Activated naive CD4-positive, alpha-beta T cell treated with anti-CD3 and anti-CD28 coated beads for 36 hours (primary cell): ENCODE measurements around the gene AWAT2. TPM values are rescaled to one million over a fixed set of nuclear protein-coding genes. Genes with fewer than 3 reads are reported as not detected.
"Not testable (repeated sequence)": the region's sequence is repeated elsewhere in the genome, so short reads cannot be mapped to it uniquely, and the experiment has no call there.

Experiments used
- CTCF ChIA-PET: fragments of 350-600 bp; sonication (Branson Sonifier 250); formaldehyde crosslinking; loops from one replicate; lab custom pipeline; 2021; ENCODE audit warnings: antibody characterized with exemption; lab: Charles Lee
- DNase-seq: peaks from one replicate; pipeline ENCODE4 v3.0.0-alpha.2; 2020
- H3K27ac Mint-ChIP-seq: one replicate; pipeline ENCODE4 v1.8.0; 2021; ENCODE audit warnings: mild to moderate bottlenecking, mixed read lengths
- H3K27me3 Mint-ChIP-seq: one replicate; pipeline ENCODE4 v1.8.0; 2021; ENCODE audit warnings: low read depth, mixed read lengths
- H3K36me3 Mint-ChIP-seq: one replicate; pipeline ENCODE4 v1.8.0; 2021; ENCODE audit warnings: low read depth, mixed read lengths
- H3K4me1 Mint-ChIP-seq: one replicate; pipeline ENCODE4 v1.8.0; 2021; ENCODE audit warnings: low read depth, mixed read lengths
- H3K4me3 Mint-ChIP-seq: one replicate; pipeline ENCODE4 v1.8.0; 2021; ENCODE audit warnings: mild to moderate bottlenecking, moderate library complexity, mixed read lengths
- H3K9me3 Mint-ChIP-seq: one replicate; pipeline ENCODE4 v1.8.0; 2021; ENCODE audit warnings: mixed read lengths
- intact Hi-C: fragments of 100-400 bp; cut with micrococcal nuclease; formaldehyde crosslinking; loops from one replicate; pipeline ENCODE4 v1.15.1; 2023
- total RNA-seq, 2 experiments: library from RNA; stranded (reverse); gene quantifications; one replicate each; pipeline ENCODE4 v1.2.3, GENCODE V29; 2021

Gene AWAT2
- total RNA-seq, 2 experiments from 2014 or later = not detected

- H3K4me1 Mint-ChIP-seq = peaks cover 28% of the 10 kb centered on the region
- H3K9me3 Mint-ChIP-seq = peaks cover 3% of the 10 kb centered on the region
- CTCF ChIA-PET = no interaction called here
- intact Hi-C loops = no loop called here
- no peak for DNase-seq
- no peak overlapping the region for H3K27ac Mint-ChIP-seq
- H3K4me3 Mint-ChIP-seq = no peak overlapping the region
- no peaks in the 10 kb centered on the region for H3K36me3 Mint-ChIP-seq
- H3K27me3 Mint-ChIP-seq = no peaks in the 10 kb centered on the region
These were observed 36.0 kb downstream of the AWAT2 start for GRCh38 chrX:70013466-70014381.

- H3K4me1 Mint-ChIP-seq = peaks cover 26% of the 10 kb centered on the region
- CTCF ChIA-PET = no interaction called here
- peaks cover 3% of the 10 kb centered on the region for H3K9me3 Mint-ChIP-seq
- H3K27me3 Mint-ChIP-seq = no peaks in the 10 kb centered on the region
- H3K27ac Mint-ChIP-seq = no peak overlapping the region
- no peaks in the 10 kb centered on the region for H3K36me3 Mint-ChIP-seq
- intact Hi-C loops = no loop called here
- no peak overlapping the region for H3K4me3 Mint-ChIP-seq
- no peak for DNase-seq
These were observed 37.0 kb downstream of the AWAT2 start for GRCh38 chrX:70012756-70013155.

DNA sequence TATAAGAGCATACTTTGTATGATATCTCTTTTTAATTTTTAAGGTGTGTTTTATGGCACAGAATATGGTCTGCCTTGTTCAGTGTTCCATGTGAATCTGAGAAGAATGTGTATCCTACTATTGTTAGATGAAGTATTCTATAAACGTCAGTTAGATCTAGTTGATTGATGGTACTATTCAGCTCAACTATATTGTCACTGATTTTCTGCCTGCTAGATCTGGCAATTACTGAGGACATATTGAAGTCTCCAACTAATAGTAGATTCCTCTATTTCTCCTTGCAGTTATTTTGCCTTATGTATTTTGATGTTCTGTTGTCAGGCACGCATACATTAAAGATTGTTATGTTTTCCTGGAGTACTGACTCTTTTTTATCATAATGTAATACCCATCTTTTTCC is 39.8 kb downstream of the AWAT2 start:
- H3K36me3 Mint-ChIP-seq = no peaks in the 10 kb centered on the region
- no peak overlapping the region for H3K27ac Mint-ChIP-seq
- no peak for DNase-seq
- H3K9me3 Mint-ChIP-seq = peaks cover 5% of the 10 kb centered on the region
- CTCF ChIA-PET = no interaction called here
- no peaks in the 10 kb centered on the region for H3K27me3 Mint-ChIP-seq
- intact Hi-C loops = no loop called here
- no peak overlapping the region for H3K4me3 Mint-ChIP-seq
- H3K4me1 Mint-ChIP-seq = peaks cover 5% of the 10 kb centered on the region

GRCh38 chrX:70009049-70009448 is 40.7 kb downstream of the AWAT2 start:
- H3K36me3 Mint-ChIP-seq = no peaks in the 10 kb centered on the region
- H3K27ac Mint-ChIP-seq = no peak overlapping the region
- DNase-seq = no peak
- intact Hi-C loops = no loop called here
- CTCF ChIA-PET = no interaction called here
- peaks cover 2% of the 10 kb centered on the region for H3K4me1 Mint-ChIP-seq
- peaks cover 5% of the 10 kb centered on the region for H3K9me3 Mint-ChIP-seq
- H3K27me3 Mint-ChIP-seq = no peaks in the 10 kb centered on the region
- H3K4me3 Mint-ChIP-seq = no peak overlapping the region

GRCh38 chrX:70007946-70008345 is 41.8 kb downstream of the AWAT2 start:
- no peaks in the 10 kb centered on the region for H3K36me3 Mint-ChIP-seq
- intact Hi-C loops = no loop called here
- peaks cover 5% of the 10 kb centered on the region for H3K9me3 Mint-ChIP-seq
- no peak for DNase-seq
- H3K4me1 Mint-ChIP-seq = no peaks in the 10 kb centered on the region
- H3K27me3 Mint-ChIP-seq = no peaks in the 10 kb centered on the region
- CTCF ChIA-PET = no interaction called here
- H3K27ac Mint-ChIP-seq = no peak overlapping the region
- no peak overlapping the region for H3K4me3 Mint-ChIP-seq

DNA sequence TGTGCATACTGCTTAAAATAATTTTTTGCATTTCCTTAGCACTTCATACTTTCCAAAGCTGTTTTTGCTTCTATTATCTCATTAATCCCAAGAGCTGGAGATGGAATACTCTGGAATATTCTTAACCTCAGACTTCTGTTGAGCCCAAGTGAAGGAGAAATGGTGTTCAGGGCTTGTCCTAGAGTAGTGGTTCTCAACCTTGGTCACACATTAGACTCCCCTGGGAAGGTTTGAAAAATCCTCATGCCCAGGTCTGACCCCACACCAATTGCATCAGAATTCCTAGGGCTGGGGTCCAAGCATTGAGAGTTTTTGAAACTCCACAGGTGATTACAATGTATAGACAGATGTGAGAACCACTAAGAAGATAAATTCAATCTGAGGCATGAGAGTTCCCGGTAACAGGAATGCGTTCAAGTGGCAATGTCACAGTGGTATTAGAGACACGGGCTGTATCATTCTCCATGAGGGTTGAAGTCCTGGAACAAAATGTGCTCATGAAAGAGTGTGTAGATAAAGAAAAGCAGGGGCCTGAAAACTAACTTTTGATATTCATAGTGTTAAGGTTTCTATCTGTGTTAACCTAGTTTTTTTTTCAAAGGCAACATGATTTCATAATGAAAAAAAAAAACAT is 47.9 kb downstream of the AWAT2 start:
- Mint-ChIP-seq H3K4me1 (no peaks in the 10 kb centered on the region), H3K36me3 (peaks cover 7% of the 10 kb centered on the region), H3K4me3 (no peak overlapping the region), H3K27ac (no peak overlapping the region), H3K9me3 (peaks cover under 1% of the 10 kb centered on the region), H3K27me3 (no peaks in the 10 kb centered on the region)
- CTCF ChIA-PET = no interaction called here
- intact Hi-C loops = no loop called here
- no peak for DNase-seq

- CTCF ChIA-PET = no interaction called here
- Mint-ChIP-seq H3K4me3 (no peak overlapping the region), H3K27me3 (no peaks in the 10 kb centered on the region), H3K9me3 (no peaks in the 10 kb centered on the region), H3K36me3 (peaks cover 7% of the 10 kb centered on the region), H3K4me1 (no peaks in the 10 kb centered on the region), H3K27ac (no peak overlapping the region)
- no peak for DNase-seq
- intact Hi-C loops = no loop called here
These were observed 48.5 kb downstream of the AWAT2 start for GRCh38 chrX:70001269-70001668.

DNA sequence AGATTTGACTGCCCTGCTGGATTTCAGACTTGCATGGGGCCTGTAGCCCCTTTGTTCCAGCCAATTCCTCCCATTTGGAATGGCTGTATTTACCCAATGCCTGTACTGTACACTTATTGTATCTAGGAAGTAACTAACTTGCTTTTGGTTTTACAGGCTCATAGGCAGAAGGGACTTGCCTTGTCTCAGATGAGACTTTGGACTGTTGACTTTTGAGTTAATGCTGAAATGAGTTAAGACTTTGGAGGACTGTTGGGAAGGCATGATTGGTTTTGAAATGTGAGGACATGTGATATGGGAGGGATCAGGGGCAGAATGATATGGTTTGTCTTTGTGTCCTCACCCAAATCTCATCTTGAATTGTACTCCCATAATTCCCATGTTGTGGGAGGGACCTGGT is 51.4 kb downstream of the AWAT2 start:
- H3K4me3 Mint-ChIP-seq, H3K4me1 Mint-ChIP-seq, intact Hi-C loops: not testable (repeated sequence)

DNA sequence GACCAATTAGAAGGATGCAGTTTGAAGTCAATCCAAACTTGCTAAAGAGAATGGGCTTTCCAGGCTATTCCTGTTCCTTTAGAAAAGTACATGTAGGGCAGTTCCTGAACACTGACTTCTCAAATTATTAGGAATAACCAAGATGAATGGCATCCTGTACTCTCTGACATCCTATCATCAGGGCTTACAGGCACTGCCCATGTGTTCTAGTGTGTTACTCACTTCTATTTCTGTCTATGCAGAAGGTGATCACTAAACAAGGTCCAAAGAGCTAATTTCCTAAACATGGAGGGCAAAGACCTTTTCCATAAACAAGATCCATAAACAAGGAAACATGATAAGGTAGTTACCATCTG is 53.6 kb downstream of the AWAT2 start:
- intact Hi-C loops = no loop called here
- no peak for DNase-seq
- Mint-ChIP-seq H3K27ac (no peak overlapping the region), H3K27me3 (no peaks in the 10 kb centered on the region), H3K4me1 (no peaks in the 10 kb centered on the region), H3K9me3 (no peaks in the 10 kb centered on the region), H3K36me3 (peaks cover 7% of the 10 kb centered on the region), H3K4me3 (no peak overlapping the region)
- CTCF ChIA-PET = no interaction called here

More for the DNA sequence above, 51.4 kb downstream of the AWAT2 start:
- H3K36me3 Mint-ChIP-seq, H3K27ac Mint-ChIP-seq, CTCF ChIA-PET, H3K9me3 Mint-ChIP-seq, DNase-seq, H3K27me3 Mint-ChIP-seq: not testable (repeated sequence)

DNA sequence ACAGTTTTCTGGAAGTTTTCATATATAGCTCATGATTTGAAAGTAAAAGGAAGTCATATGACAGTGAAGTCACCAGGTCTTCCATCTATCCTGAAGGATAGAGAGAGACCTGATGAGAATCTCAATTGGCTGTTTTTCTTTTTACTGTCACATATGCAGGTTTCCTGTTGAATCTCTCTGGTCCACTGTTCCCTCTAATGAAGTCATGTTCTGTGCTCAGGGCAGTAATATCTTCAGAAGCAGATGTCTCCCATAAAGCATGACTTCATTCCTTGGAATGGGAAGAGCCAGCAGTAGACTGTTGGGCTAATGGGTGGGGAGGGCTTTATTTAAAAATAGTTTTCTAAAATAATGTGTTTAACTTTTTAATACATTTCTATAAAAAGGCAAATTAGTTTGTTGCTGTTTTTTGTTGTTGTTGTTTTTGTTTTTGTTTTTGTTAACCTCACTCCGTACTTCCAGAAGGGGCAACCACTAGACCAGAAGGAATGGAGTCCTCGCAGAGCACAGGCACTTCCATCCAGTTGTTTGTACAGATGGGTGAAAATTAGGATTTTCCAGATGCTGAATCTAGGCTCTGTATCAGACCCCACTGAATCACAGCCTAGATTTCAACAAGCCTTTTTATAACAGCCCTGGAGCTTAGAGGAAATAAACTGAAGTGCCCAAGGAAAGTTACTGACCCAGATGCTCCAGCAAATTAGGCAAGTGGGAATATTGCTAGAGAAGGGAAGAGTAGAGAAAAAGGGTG is 54.2 kb downstream of the AWAT2 start:
- Mint-ChIP-seq H3K36me3 (peaks cover 7% of the 10 kb centered on the region), H3K27ac (no peak overlapping the region), H3K27me3 (no peaks in the 10 kb centered on the region), H3K9me3 (no peaks in the 10 kb centered on the region), H3K4me3 (no peak overlapping the region), H3K4me1 (no peaks in the 10 kb centered on the region)
- CTCF ChIA-PET = interaction anchor here (1.6 kb wide), 1 partner anchor 137 kb away, joined by 5 read pairs; the partner anchor contains the start of gene IGBP1
- intact Hi-C loops = no loop called here
- DNase-seq = no peak

GRCh38 chrX:69993494-69993893 is 56.2 kb downstream of the AWAT2 start:
- Mint-ChIP-seq H3K27ac (no peak overlapping the region), H3K36me3 (peaks cover 5% of the 10 kb centered on the region), H3K4me1 (no peaks in the 10 kb centered on the region), H3K27me3 (no peaks in the 10 kb centered on the region), H3K4me3 (no peak overlapping the region), H3K9me3 (no peaks in the 10 kb centered on the region)
- no peak for DNase-seq
- intact Hi-C loops = no loop called here
- CTCF ChIA-PET = no interaction called here

DNA sequence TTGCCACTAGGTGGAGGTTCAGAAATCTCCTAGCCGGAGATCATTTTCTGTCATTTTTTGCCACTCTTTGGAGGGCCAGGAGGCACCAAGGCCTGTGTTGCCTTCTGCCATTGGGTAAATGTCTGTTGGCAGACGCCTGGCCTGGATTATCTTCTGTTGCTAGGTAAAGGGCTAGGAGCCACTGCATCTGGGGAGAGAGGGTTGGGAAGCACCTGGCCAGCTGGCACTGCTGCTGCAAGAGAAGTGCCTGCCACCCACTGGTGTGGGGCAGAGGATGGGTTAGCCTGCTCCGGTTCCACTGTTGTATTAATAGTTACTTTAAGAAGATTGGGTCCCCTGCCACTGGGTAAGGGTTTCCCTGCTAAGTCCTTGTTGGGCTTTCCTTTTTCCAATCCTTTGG is 58.1 kb downstream of the AWAT2 start:
- intact Hi-C loops = no loop called here
- CTCF ChIA-PET = no interaction called here
- Mint-ChIP-seq H3K9me3 (peaks cover 1% of the 10 kb centered on the region), H3K4me1 (peaks cover 2% of the 10 kb centered on the region), H3K4me3 (no peak overlapping the region), H3K36me3 (no peaks in the 10 kb centered on the region), H3K27ac (no peak overlapping the region), H3K27me3 (no peaks in the 10 kb centered on the region)
- no peak for DNase-seq
